LNCaP clone FGC (cell line): Measurements from ENCODE around the gene TMED6.

Experiments used
- DNase-seq: peaks from one replicate; pipeline ENCODE4 v3.0.0-alpha.2; 2011; ENCODE audit warnings: low read depth
- H3K4me3 ChIP-seq: 2 replicates; pipeline ENCODE4 v1.5.1; 2011; ENCODE audit warnings: mild to moderate bottlenecking, low read depth, low read length, control low read depth
- TF ChIP-seq, protein P1 (sequence below): IDR thresholded peaks from 2 replicates; pipeline ENCODE4 v1.5.1; 2012; ENCODE audit warnings: mild to moderate bottlenecking; ENCODE audit not compliant: control insufficient read depth, insufficient read depth; ENCODE audit errors: extremely low read depth

TMED6 gene

GRCh38 chr16:69351309-69352027 is at the start of gene TMED6:
Gene TMED6 (minus strand): TSS chr16:69351786. CDS start chr16:69351753, 33 bp downstream.
- no peak for DNase-seq
- no peak within 1 kb of the TSS for H3K4me3 ChIP-seq
- TF ChIP-seq, protein P1, sequence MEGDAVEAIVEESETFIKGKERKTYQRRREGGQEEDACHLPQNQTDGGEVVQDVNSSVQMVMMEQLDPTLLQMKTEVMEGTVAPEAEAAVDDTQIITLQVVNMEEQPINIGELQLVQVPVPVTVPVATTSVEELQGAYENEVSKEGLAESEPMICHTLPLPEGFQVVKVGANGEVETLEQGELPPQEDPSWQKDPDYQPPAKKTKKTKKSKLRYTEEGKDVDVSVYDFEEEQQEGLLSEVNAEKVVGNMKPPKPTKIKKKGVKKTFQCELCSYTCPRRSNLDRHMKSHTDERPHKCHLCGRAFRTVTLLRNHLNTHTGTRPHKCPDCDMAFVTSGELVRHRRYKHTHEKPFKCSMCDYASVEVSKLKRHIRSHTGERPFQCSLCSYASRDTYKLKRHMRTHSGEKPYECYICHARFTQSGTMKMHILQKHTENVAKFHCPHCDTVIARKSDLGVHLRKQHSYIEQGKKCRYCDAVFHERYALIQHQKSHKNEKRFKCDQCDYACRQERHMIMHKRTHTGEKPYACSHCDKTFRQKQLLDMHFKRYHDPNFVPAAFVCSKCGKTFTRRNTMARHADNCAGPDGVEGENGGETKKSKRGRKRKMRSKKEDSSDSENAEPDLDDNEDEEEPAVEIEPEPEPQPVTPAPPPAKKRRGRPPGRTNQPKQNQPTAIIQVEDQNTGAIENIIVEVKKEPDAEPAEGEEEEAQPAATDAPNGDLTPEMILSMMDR: no peak

DNA sequence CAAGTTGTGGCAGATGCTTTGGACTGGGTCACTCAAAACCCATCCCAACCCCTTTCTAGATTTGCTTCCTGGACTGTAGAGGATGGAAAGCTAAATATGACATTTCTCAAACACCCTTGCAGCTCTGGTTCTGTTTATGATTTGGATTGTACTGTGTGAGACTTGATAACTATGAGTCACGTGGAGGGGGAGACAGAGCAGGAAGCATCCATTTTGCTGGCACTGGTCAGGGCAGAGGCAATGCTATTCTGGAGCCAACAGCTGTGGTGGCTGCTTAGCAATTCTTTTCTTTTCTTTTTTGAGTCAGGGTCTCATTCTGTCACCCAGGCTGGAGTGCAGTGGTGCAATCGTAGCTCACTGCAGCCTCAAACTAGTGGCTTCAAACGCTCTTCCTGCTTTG is 47.8 kb upstream of the TMED6 start:
- H3K4me3 ChIP-seq: no peak overlapping the region
- TF ChIP-seq, protein P1: no peak
- no peak for DNase-seq

- DNase-seq: no peak
- TF ChIP-seq, protein P1: 0 out of 2 replicates have a peak, but pooled peaks have one; percentile 3
- no peak overlapping the region for H3K4me3 ChIP-seq
Measured at GRCh38 chr16:69397821-69398521, 46.4 kb upstream of the TMED6 start.

DNA sequence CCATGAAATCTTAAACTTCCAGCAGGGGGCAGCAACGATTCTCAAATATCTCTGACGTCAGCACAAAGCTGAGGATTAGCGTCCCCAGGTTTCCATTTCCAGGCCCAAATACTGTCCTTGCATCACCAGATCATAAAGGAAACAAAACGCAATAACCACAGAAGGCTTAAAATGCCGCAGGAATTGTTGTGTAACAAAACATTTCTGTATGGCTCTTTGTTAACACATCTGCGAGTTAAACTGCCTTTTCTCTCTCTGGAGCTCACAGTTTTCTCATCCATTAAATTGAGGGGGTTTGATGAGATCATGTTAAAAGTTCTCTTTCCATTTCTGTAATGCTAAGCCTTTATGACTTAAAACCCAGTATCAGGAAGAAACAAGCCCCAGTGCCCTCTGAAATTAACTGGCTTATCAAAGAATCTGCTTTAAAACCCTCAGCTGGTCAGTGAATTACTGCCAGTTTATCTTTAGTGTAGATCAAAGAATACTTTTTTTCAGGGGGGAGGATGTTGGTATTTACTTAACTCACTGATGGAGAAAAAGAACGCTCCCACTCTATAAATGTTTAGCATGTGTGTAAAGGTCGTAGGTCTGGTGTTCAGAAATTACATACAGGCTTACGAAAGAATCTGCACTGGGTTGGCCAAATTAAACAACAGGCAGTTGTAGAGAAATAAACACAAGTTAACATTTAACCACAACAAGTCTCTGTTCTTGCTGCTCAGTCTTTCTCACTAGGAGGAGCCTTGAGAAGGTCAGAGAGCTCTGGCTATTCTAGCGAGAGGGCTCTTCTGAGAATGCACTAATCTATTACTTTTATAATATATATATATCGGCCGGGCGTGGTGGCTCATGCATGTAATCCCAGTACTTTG is 44.8 kb upstream of the TMED6 start:
- no peak overlapping the region for H3K4me3 ChIP-seq
- TF ChIP-seq, protein P1: peak; percentile 55
- peak; percentile 95 for DNase-seq

DNA sequence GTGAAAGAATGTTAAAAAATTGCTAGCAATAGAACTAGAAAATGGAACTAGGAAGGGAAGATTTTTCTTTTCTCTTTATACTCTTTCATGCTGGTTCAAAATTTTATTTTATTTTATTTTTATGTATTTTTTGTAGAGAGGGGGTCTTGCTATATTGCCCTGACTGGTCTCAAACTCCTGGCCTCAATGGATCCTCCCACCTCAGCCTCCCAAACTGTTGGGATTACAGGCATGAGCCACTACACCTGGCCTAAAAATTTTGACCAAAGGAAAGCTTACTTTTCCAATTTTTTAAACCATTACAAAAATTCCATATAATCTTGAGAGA is 44.2 kb upstream of the TMED6 start:
- TF ChIP-seq, protein P1: no peak
- no peak for DNase-seq
- no peak overlapping the region for H3K4me3 ChIP-seq

DNA sequence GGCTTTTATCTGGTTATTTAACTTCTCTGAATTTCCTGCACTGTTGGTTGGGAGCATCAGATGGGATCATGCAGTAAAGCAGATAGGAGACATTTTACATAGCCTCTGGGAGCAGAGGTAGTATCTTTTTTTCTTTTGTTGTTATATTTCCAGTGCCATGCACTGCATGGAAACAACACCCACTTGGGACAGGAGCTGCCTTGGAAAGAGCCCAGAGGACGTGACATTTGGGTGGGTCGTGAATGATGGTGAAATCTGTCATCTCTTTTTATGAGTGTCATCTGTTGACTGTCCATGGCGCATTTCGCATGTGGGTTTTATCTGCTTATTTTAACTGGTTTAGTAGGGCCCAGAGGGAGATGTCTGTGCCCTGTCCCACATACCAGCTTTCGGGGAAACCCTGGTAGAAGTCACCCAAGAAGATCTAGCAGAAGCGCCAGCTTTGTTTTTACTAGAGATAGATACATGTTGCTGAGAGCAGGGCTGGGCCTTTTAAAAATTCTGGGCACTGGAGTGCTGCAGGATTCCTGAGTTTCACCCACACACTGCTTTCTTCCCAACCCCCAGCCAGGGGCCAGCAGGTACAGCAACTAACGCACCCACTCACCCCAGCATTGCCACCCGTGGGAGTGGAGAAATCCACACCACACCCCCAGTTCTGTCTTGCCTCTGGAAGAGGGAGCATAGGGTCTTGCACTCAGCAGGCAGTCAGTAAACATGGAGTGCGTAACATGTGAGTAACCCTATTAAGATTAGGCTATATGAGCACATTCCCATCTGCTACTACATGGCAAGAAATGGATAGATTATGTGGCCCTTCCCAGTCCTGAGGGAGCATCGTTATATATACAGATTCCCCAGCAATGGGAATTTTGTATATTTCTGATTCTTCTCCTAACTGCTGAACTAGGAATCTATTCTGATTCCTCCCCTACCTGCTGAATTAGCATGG is 42.6 kb upstream of the TMED6 start:
- TF ChIP-seq, protein P1: no peak
- DNase-seq: no peak
- no peak overlapping the region for H3K4me3 ChIP-seq
